Activated CD8-positive, alpha-beta memory T cell treated with anti-CD3 and anti-CD28 coated beads for 1 hour (primary cell): ENCODE data around the gene GLUL.
"Not testable (repeated sequence)": the region's sequence is repeated elsewhere in the genome, so short reads cannot be mapped to it uniquely, and the experiment has no call there.

Experiments
- DNase-seq, 2 donors: peaks; one replicate each; pipeline ENCODE4 v3.0.0-alpha.2; 2020; ENCODE audit warnings: low read depth in 1 of 2; ENCODE audit errors: extremely low read depth in 1 of 2

Gene GLUL

DNA sequence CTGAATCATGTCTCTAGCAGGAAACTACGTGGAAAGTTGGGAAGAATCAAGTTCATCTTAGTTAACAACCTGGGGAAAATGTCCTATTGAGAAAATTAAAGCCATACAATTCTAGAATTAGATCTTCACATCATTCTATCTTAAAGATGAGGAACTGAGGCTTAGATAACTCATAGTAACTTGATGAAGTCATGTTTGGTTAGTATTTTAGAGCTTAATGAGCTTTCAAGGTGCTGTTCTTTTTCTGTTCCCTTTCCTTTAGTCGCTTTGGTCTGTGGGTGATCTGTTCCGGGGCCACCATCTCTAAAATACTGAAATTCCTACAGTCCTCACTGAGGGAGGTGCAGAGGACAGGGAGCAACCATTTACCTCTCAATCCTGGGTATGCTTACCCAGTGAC, 4.3 kb upstream of the GLUL start:
- no peak for DNase-seq

DNA sequence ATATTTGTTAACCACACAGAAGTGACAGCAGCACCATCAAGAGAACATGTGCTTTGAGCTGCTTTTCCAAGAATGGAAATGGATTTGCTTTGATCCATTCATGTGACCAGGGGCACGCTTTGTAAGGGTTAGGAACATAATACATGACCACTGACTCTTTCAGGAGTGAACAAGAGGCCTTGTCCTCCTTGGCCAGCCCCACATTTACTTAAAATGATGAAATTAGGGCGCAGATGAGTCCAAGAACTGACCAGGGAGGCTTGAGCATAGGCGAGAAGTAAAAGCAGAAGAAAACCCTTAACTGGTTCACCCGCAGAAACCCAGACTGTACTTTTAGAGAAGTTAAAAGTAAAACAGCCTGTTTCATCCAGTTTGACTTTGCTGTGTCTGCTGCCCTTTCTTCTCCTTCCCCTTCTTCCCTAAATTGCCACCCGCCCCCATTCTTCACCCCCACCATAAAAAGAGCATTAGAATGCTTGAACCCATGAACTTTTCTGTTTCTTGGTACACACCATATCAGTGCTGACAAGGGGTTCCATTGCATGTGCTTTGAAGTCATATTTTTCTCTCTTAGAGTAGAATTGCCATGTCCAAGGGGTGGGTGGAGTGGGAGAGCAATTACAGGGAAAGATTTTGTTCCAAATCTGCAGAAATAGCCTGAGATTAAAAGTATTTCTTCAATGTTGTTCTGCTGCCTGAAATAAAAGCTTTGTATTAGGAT, 2.6 kb upstream of the GLUL start:
- no peak for DNase-seq

DNA sequence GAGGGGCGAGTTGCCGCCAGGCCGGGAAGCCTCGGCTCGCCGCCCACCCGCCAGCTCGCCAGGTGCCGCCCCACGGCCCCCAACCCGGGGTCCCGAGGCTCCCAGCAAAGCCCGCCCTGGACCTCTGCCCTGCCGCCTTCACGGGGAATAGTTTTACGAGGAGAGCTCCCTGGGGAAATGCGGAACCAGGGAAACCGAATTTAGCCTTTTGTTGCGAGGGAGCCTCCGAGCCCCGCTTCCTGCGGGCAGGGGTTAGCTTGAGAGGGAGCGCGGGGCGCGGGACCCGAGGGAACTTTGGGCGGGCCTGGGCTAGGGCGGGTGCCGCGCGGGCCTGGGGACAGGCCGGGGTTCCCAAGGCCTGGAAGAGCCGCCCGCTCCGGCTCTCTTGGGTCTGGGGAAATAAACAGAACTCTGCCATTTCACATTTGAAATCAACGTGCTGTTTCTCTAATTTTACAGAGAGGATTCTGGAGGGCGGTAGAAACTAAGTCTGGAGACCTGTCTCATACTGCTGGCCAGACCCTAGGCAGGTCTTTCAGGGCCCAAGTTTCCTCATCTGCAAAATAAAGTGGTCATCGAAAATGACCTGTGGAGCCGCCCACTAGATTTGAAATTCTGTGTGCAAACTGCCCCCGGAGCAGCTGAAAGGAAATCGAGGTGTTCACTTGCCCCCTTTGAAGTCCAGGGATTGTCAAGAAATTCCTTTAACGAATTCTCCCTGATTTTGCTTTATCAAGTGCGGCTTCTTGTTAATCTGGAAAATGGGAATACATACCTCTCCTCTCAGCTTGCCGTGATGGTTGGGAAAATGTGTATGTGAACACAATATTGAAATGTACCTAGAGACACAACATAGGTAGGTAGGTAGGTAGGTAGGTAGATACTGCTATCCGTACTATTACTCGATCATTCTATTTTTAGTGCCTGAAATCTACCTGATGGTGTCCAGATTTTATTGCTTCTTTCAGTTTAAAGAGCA, 749 bp upstream of the GLUL start:
- no peak for DNase-seq

DNA sequence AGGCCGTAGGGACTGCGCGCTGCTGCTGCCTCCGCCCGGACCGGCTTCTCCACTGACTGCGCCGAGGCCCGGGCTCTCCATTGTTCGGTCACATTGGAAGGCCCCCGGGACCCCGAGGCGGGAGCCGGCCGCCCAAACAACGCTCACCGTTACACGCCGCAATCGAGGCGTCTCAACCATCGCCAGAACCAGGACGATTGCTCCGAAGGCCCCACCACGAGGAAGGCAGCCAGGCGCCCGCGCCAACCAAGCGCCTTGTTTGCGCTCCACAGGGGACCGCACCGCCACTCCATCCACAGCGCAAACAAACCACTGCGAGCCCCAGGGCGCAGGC, 595 bp downstream of the GLUL start:
- no peak for DNase-seq

- DNase-seq = no peak
Measured at GRCh38 chr1:182389619-182390047, 2.0 kb downstream of the GLUL start.

DNA sequence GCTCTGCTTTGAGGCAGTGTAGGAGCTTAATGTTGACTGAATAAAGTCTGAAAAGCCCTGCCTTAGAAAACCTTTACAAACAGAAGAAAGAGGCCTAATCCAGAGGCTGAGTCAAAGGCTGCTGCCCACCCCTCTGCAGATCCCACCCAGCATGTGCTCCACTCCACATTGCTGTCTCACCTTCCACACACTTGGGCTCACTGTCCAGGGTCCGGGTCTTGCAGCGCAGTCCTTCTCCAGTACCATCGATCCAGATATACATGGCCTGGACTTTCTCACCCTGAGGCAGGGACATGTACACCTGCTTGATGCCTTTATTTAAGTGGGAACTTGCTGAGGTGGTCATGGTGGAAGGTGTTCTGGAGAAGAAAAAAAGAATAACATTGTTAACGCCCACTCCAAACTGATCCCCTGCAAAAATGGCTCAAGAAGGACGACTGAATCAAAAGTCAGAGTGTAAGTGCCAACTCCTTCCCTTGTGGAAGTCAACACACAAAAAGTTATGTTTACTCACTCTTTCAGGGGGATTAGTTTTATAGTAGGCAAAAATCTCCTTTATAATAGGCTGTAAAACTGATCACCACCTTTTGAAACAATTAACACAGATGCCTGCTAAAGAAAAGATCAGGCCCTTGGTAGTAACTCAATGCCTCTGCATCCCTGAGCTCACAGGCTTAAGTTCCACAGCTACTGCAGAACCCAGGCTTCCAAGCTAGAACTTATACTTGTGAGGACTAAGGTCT, 3.0 kb downstream of the GLUL start:
- DNase-seq = no peak

DNA sequence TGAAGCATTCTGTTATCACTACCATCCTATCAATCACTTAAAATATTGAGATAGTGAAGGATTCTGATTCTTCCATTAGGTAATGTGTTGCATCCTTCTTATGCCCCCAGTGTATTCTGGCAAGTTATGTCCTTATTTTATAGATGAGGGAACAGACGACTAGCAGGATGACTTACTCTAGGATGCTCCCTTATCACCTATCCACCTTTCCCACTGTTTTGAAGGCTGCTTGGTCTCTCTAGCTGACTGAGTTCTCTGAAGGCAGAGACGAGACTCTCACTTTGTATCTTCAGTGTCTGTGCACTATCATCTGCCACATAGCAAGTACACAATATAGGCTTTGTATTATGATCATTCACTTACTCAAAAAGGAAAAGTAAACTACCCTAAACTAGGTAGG, 4.0 kb downstream of the GLUL start:
- DNase-seq = no peak

DNA sequence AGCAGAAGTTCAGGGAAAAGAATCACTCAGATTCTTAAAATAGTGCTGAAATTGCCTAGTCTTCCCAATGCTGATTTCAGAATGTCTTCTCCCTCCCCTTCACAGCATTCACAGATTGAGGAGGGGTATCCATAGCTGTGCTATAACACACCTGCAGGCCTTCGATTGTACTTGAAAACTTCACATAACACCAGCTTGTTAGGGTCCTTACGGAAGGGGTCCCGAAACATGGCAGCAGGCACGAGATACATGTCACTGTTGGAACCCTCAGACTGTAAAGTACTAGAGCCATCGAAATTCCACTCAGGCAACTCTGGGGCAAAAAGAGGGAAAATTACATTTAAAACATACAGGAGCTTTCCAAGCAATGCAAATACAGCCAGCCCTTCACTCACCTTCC, 4.6 kb downstream of the GLUL start:
- no peak for DNase-seq

- DNase-seq = no peak
Measured at GRCh38 chr1:182385885-182386853, 5.4 kb downstream of the GLUL start.

GRCh38 chr1:182384387-182384960, 7.1 kb downstream of the GLUL start:
- DNase-seq = no peak

GRCh38 chr1:182383934-182384333, 7.7 kb downstream of the GLUL start:
- DNase-seq = no peak

DNA sequence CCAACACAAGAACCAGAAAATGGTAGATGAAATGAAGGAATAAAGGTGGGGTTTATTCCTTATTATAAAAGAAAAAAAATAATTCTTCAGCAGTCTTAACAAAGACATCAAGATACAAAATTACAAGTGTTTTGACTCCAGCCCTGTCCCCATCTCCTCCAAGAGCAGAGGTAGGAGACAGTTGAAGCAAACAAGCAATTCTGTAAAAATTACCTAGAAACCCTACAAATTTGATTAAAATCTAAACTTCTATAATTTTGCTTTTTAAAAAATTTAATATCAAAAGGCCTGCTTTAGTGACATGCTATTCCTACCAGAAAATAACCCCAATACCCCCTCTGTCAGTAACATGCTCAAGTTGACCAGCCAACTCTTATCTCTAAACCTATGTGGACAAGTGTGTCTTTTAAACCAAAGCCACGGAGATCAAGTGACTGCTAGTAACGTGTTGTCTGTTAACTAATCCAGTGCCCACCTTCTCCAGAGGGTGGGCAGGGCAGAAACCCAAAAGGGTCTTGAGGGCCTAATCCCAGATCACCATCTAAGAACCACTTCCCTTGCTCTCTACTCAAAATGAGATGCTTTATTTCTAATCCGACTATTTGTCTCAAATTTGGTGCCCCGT, 8.4 kb downstream of the GLUL start:
- no peak for DNase-seq

GRCh38 chr1:182381962-182382819, 9.4 kb downstream of the GLUL start:
- DNase-seq = no peak

GRCh38 chr1:182380199-182380598, 11.4 kb downstream of the GLUL start:
- DNase-seq = no peak

GRCh38 chr1:182379781-182380180, 11.8 kb downstream of the GLUL start:
- not testable (repeated sequence) for DNase-seq

- no peak for DNase-seq
Measured at GRCh38 chr1:182376936-182377574, 14.5 kb downstream of the GLUL start.

DNA sequence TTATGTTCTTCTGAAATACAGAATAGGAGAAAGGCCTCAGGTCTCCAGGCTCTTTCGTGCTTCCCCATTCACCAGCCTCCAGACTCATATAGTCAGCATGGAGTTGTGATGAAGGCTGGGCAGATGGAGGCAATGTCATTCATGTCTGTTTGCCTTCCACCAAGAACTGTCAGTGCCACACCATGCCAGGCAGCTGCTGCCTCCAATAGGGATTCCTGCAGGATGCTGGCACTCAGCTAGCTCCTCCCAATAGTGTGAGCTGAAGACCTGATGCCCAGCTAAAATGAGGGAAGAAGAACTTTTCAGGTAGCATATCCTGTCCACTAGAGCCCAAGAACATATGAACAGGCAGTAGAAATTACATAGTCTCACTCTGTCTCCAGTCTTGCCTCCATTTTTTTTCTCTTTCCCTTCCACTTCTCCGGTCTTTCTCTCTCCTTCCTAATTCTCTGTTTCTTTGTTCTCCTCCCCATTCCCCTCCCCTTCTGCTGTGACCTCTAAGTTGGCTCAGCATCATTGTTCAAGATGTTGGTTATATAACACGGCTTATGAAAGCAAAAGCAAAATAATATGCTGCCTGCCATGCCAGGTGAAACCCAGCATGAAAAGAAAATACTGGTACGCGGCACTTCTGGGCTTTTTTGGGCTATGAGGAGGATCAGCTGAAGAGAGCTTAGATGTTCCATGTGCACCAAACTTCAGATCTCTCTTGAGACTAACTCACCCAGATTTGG, 17.3 kb downstream of the GLUL start:
- DNase-seq = no peak
